HepG2 (cell line): ENCODE results near the gene ZNF700. TPM values are rescaled to one million over a fixed set of nuclear protein-coding genes. Genes with fewer than 3 reads are reported as not detected.
A peak's percentile ranks its signal among the peaks of the same experiment; 100 is the strongest.

Source experiments
- ATF4 ChIP-seq, 2 experiments: fragments of 450-650 bp in 1 of 2; sonication (generic) in 1 of 2; formaldehyde crosslinking; IDR thresholded peaks; 2 replicates each; pipeline versions ENCODE4 v1.5.0 to v1.8.0; 2020 to 2022; ENCODE audit warnings: mild to moderate bottlenecking in 1 of 2, missing genetic modification reagents in 1 of 2
- ELF3 ChIP-seq: IDR thresholded peaks from 2 replicates; pipeline ENCODE4 v1.6.1; 2016; ENCODE audit warnings: missing genetic modification reagents, missing compliant biosample characterization
- ETS1 ChIP-seq: sonication (generic); formaldehyde crosslinking; IDR thresholded peaks from 2 replicates; pipeline ENCODE4 v1.4.0; 2020; ENCODE audit warnings: missing genetic modification reagents
- HINFP ChIP-seq: sonication (generic); formaldehyde crosslinking; IDR thresholded peaks from 2 replicates; pipeline ENCODE4 v1.4.0; 2020; ENCODE audit warnings: low read depth, mild to moderate bottlenecking, missing genetic modification reagents
- HOXA7 ChIP-seq: sonication (generic); formaldehyde crosslinking; IDR thresholded peaks from 2 replicates; pipeline ENCODE4 v1.8.1; 2022; ENCODE audit warnings: mild to moderate bottlenecking, missing genetic modification reagents, moderate library complexity
- PRDM15 ChIP-seq: sonication (generic); formaldehyde crosslinking; IDR thresholded peaks from 2 replicates; pipeline ENCODE4 v1.4.0; 2020; ENCODE audit warnings: missing genetic modification reagents
- RBFOX2 ChIP-seq: fragments of 200-400 bp; formaldehyde crosslinking; IDR thresholded peaks from 2 replicates; pipeline ENCODE4 v1.6.1; 2017; ENCODE audit warnings: low read depth, mild to moderate bottlenecking, low read length
- ZBTB21 ChIP-seq: sonication (generic); formaldehyde crosslinking; IDR thresholded peaks from 2 replicates; pipeline ENCODE4 v1.4.0; 2020; ENCODE audit warnings: missing genetic modification reagents
- ZBTB25 ChIP-seq: IDR thresholded peaks from 2 replicates; pipeline ENCODE4 v1.6.1; 2018; ENCODE audit warnings: missing genetic modification reagents
- ZBTB37 ChIP-seq: sonication (generic); formaldehyde crosslinking; IDR thresholded peaks from 2 replicates; pipeline ENCODE4 v1.4.0; 2020; ENCODE audit warnings: mild to moderate bottlenecking, missing genetic modification reagents
- ZNF10 ChIP-seq: sonication (generic); formaldehyde crosslinking; IDR thresholded peaks from 2 replicates; pipeline ENCODE4 v1.4.0; 2020; ENCODE audit warnings: mild to moderate bottlenecking, low read depth, missing genetic modification reagents, borderline replicate concordance
- ZNF282 ChIP-seq: fragments of 450-650 bp; IDR thresholded peaks from 2 replicates; pipeline ENCODE4 v1.6.1; 2018; ENCODE audit not compliant: partially characterized antibody
- ZNF331 ChIP-seq: sonication (generic); formaldehyde crosslinking; IDR thresholded peaks from 2 replicates; pipeline ENCODE4 v1.4.0; 2020; ENCODE audit warnings: missing genetic modification reagents
- ZNF574 ChIP-seq: sonication (generic); formaldehyde crosslinking; IDR thresholded peaks from 2 replicates; pipeline ENCODE4 v1.4.0; 2020; ENCODE audit warnings: missing genetic modification reagents
- ZNF761 ChIP-seq: sonication (generic); formaldehyde crosslinking; conservative IDR thresholded peaks from 2 replicates; pipeline ENCODE4 v1.4.0; 2020; ENCODE audit warnings: mild to moderate bottlenecking, missing genetic modification reagents
- polyA plus RNA-seq, 8 experiments: library from polyadenylated mRNA; depleted of rRNA in 3 of 8; stranded (reverse) in 7 of 8; unstranded in 1 of 8; fragments of >200 nt; fragmentation: Illumina TruSeq in 4 of 8; extraction: Trizol in 4 of 8; gene quantifications; 2 replicates each; pipeline versions ENCODE4 v1.2.1 to v1.2.3, GENCODE V29; 2011 to 2016; ENCODE audit warnings: low read depth in 4 of 8, missing spikeins in 1 of 8, mixed read lengths in 1 of 8; ENCODE audit not compliant: insufficient read depth in 1 of 8
- total RNA-seq, 5 experiments: library from RNA; depleted of rRNA; stranded (reverse); fragments of >200 nt; fragmentation: Illumina TruSeq; extraction: Trizol; gene quantifications; 2 replicates each; pipeline ENCODE4 v1.2.3, GENCODE V29; 2016; ENCODE audit warnings: low read depth in 1 of 5

Gene ZNF700
- total and polyA plus RNA-seq, 2 of the 13 experiments (the other 11 are each of a cell fraction or from before 2014, with no cell fraction given), result 6.0 to 12.8 TPM

- no peak for TF ChIP-seq PRDM15
- TF ChIP-seq ZBTB21 (CRISPR knock-in tag), result no peak
- TF ChIP-seq ETS1 (CRISPR knock-in tag), result no peak
- TF ChIP-seq ZNF10 (CRISPR knock-in tag), result no peak
- no peak for TF ChIP-seq ZNF761
- TF ChIP-seq ELF3, result 0 out of 2 replicates have a peak, but pooled peaks have one; percentile 29
- no peak for TF ChIP-seq HOXA7
- 0 out of 2 replicates have a peak, but pooled peaks have one; percentile 15 for TF ChIP-seq ZNF331 (CRISPR knock-in tag)
- no peak for TF ChIP-seq ZBTB37 (CRISPR knock-in tag)
- TF ChIP-seq RBFOX2, result no peak
- TF ChIP-seq ZBTB25 (CRISPR knock-in tag), result no peak
- no peak for TF ChIP-seq ZNF282
- TF ChIP-seq HINFP (CRISPR knock-in tag), result no peak
- peak; percentile 45; the same call in 1 of the 2 replicates for TF ChIP-seq ZNF574 (CRISPR knock-in tag)
- no peak for TF ChIP-seq ATF4 (CRISPR knock-in tag; IDR thresholded peaks at IDR 0.05)
Observed at GRCh38 chr19:11984986-11985385, 60.1 kb downstream of the ZNF700 start (continued).
